GM19023 (cell line): ENCODE results near the gene RBM12.

ENCODE experiments used
- ATAC-seq: cut with Tn5 transposase; IDR thresholded peaks from one replicate; pipeline ENCODE4 v1.9.1; 2021; ENCODE audit warnings: mild to moderate bottlenecking, moderate library complexity; ENCODE audit not compliant: unreplicated experiment

RBM12 gene

DNA sequence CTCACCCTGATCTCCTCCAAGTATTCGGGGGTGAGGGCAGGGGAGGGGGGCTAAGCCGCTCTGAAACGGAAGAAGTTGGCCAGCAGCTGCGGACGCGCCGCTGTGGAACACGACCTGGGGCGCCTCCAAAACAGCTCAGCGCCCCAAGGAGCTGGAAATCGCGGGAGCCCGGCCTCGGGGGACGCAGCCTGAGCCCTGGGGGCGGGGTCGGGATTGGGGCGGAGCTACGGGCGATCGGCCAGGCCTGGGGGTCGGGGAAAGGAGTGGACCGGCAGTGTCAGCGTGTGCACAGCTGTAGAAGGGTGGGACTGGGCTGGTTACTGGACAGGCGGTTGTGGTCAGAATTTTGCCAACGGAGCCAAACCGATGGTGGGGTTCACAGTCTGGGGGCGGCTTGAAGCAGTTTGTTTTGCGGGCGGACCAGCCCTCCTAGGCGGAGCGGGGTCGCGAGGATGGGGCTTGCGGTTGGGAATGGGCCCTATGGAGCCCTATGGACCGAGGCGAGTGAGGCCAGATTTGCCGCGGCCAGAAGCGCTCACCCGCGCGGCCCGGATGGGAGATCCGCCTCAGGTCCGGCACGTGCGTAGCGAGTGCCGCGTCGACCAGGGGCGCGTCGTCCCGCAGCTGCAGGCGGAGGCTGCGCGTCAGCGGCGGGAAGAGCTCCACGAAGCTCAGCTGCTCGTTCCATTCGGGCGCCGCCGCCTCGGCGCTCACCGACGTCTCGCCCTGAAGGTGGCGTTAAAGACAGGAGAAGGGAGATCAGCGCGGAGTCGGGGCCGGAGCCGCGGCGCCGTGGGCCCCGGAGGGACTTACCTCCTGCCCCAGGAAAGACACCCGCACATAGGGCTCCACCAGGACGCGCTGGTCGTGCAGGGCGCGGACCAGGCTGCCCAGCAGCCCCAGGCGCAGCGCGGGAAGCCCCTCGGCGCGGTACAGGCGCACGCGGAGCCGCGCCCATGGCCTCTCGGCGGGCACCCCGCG, 63.4 kb downstream of the RBM12 start:
- no peak for ATAC-seq

DNA sequence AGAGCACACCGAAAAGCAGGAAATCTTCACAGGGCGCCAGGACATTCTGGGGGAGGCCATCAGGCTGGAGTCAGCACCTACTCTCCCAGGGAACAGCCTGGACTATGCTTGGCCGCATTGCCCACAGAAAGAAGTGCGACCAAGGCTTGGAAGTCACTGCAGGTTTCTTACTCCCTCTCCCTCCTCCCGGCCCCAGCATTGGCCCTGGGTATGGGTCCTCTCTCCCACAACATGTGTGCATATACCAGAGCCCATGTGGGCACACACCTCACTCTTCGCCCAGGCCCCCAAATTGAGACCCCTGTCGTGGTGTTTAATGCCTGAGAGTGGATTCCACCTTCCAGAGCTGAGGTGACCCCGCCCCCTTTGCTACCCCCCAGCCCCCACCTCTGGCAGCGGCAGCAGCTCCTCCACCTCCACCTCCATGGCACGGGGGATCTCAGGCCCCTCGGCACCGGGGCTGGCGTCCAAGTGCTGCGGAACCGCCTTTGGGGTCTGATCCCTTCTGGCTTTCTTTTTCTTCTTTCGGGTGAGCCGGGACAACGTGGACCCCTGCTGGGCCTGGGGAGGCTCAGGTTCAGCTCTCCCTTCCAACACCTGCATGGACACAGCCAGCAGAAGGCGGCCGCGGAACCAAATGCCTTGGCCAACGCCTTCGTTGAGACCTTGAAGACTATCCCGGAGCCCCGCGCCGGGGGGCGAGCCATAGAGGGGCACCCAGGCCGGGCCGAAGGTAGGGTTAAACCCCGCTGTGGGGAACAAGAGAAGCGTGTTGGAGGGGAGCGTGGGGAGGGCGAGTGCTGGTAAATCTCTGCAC, 64.3 kb downstream of the RBM12 start:
- no peak for ATAC-seq

DNA sequence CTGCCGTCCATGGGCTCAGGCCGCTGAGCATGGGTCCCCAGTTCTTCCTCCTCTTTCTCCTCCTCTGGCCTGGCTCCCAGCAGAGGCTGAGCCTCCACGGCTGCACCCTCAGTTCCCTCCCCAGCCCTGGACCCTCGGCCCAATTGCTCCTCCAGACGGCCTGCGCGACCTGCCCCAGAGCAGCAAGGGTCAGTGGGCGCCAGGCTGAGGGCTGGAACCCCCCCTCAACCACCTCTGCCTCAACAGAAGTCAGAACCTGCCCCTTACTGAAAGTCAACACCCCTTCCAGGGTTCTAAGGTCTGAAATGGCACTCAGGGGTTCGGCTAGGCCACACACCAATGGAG, 65.0 kb downstream of the RBM12 start:
- ATAC-seq = no peak
